ENCODE data around the gene ENTHD1.

DNA sequence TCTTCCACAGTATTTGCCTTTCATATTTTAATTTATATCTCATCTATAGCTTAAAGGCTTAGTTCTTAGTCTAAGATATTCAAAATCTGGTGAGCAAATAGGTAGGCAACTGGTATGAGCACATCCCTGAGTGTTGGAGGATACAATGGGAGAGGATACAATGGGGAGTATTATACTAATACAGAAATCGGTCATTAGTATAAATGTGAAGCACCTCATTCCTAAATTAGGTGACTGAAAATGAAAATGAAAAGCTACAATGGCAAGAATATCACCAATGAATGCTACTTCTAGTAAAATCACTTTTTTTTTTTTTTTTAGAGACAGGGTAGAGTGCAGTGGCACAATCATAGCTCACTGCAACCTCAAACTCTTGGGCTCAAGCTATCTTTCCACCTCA lies 21.0 kb downstream of the ENTHD1 start:
- TF ChIP-seq, protein P1, sequence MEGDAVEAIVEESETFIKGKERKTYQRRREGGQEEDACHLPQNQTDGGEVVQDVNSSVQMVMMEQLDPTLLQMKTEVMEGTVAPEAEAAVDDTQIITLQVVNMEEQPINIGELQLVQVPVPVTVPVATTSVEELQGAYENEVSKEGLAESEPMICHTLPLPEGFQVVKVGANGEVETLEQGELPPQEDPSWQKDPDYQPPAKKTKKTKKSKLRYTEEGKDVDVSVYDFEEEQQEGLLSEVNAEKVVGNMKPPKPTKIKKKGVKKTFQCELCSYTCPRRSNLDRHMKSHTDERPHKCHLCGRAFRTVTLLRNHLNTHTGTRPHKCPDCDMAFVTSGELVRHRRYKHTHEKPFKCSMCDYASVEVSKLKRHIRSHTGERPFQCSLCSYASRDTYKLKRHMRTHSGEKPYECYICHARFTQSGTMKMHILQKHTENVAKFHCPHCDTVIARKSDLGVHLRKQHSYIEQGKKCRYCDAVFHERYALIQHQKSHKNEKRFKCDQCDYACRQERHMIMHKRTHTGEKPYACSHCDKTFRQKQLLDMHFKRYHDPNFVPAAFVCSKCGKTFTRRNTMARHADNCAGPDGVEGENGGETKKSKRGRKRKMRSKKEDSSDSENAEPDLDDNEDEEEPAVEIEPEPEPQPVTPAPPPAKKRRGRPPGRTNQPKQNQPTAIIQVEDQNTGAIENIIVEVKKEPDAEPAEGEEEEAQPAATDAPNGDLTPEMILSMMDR (IDR thresholded peaks at IDR 0.05; ENCODE audit: low read depth, low read length) = no peak
- no peak for TF ChIP-seq EZH2phosphoT487 (IDR thresholded peaks at IDR 0.05; ENCODE audit: low read depth)

All from OCI-LY3 (cell line).